ENCODE measurements around the gene PNCK.

PNCK gene

GRCh38 chrX:153638041-153638371 is 35.6 kb downstream of the PNCK start:
- ChIA-PET CTCF (no interaction called here), POLR2A (no interaction called here)
- no peak overlapping the region for H3K4me3 ChIP-seq (ENCODE audit: low read depth, low read length)
- TF ChIP-seq CTCF (IDR thresholded peaks at IDR 0.05; ENCODE audit: insufficient read depth, low read length, missing control alignments) = no peak
- DNase-seq (ENCODE audit: low read depth, low spot score) = no peak

- POLR2A ChIA-PET = no interaction called here
- CTCF ChIA-PET = interaction anchor here (1.2 kb wide), 1 partner anchor 30 kb away, joined by 3 read pairs; no protein-coding TSS in a partner anchor
- TF ChIP-seq CTCF (IDR thresholded peaks at IDR 0.05; ENCODE audit: insufficient read depth, low read length, missing control alignments) = no peak
- no peak overlapping the region for H3K4me3 ChIP-seq (ENCODE audit: low read depth, low read length)
- DNase-seq (ENCODE audit: low read depth, low spot score) = no peak
These were observed 36.2 kb downstream of the PNCK start for GRCh38 chrX:153637121-153638040.

- ChIA-PET CTCF (interaction anchor here (1.2 to 1.7 kb wide), 4 partner anchors 10 to 31 kb away, joined by 3 to 4 read pairs (median 4); no protein-coding TSS in a partner anchor), POLR2A (no interaction called here)
- no peak overlapping the region for H3K4me3 ChIP-seq (ENCODE audit: low read depth, low read length)
- TF ChIP-seq CTCF (IDR thresholded peaks at IDR 0.05; ENCODE audit: insufficient read depth, low read length, missing control alignments) = no peak
- DNase-seq (ENCODE audit: low read depth, low spot score) = no peak
These were observed 36.9 kb downstream of the PNCK start for GRCh38 chrX:153636716-153637115.

GRCh38 chrX:153635788-153636668 is 37.6 kb downstream of the PNCK start:
- ChIA-PET POLR2A (no interaction called here), CTCF (interaction anchor here (1.2 to 1.7 kb wide), 5 partner anchors 10 to 31 kb away, joined by 3 to 6 read pairs (median 4); no protein-coding TSS in a partner anchor)
- DNase-seq (ENCODE audit: low read depth, low spot score) = no peak
- no peak overlapping the region for H3K4me3 ChIP-seq (ENCODE audit: low read depth, low read length)
- TF ChIP-seq CTCF (IDR thresholded peaks at IDR 0.05; ENCODE audit: insufficient read depth, low read length, missing control alignments) = peak; percentile 43

- no peak for DNase-seq (ENCODE audit: low read depth, low spot score)
- ChIA-PET POLR2A (no interaction called here), CTCF (interaction anchor here (0.9 to 1.7 kb wide), 4 partner anchors 10 to 26 kb away, joined by 3 to 6 read pairs (median 4); no protein-coding TSS in a partner anchor)
These were observed 38.2 kb downstream of the PNCK start for GRCh38 chrX:153635388-153635787.

More at GRCh38 chrX:153635388-153635787, 38.2 kb downstream of the PNCK start:
- no peak for TF ChIP-seq CTCF (IDR thresholded peaks at IDR 0.05; ENCODE audit: insufficient read depth, low read length, missing control alignments)
- no peak overlapping the region for H3K4me3 ChIP-seq (ENCODE audit: low read depth, low read length)

All from AG04449 (cell line).